HG02981 (cell line): Measurements from ENCODE around the gene ZBTB46.

Experiments
- ATAC-seq: cut with Tn5 transposase; IDR thresholded peaks from one replicate; pipeline ENCODE4 v1.9.1; 2021; ENCODE audit warnings: mild to moderate bottlenecking, moderate library complexity; ENCODE audit not compliant: unreplicated experiment

Gene ZBTB46

DNA sequence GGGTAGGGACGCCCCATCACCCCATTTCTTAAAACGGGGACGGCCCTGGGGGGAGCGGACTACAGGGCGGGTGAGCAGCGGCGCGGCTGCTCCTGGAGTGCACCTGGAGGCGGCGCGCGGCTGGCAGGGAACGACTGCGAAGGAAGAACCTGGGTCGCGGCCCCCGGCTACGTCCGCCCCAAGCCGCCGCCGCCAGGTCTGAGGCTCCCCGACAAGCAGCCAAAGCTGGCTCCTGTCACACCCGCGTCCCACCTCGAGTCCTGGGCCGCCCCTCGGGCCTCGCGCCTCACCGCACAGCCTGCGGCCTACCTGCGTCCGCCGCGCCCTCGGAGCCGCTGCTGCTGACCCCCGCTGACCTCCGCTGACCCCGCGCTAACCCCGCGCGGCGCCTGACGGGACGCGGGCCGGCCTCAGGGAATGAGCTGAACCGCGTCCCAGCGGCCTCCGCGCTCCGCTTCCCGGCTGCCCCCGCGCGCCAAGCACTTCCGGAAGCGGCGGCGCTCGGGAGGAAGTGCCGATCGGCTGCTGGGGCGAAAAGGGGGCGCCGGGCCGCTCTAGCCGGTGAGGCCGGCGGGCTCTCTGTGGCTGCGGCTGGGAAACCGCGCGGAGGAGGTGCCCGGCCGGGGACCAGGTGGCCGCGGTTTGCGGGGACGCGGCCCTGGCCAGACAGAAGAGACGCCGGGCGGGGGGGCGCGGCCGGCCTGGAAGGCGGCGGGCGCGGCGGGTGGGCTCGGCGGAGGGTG, 123.3 kb downstream of the ZBTB46 start, which contains the start of the genes ARFRP1 and ZGPAT:
TSS of gene ARFRP1 (minus strand) at position 419 of the 743 bp plus-strand sequence. CDS start 885 bp downstream, outside the sequence.
TSS of gene ZGPAT (plus strand) at position 482 of the 743 bp plus-strand sequence. CDS start 542 bp downstream, outside the sequence.
- ATAC-seq, result peak; percentile 74

DNA sequence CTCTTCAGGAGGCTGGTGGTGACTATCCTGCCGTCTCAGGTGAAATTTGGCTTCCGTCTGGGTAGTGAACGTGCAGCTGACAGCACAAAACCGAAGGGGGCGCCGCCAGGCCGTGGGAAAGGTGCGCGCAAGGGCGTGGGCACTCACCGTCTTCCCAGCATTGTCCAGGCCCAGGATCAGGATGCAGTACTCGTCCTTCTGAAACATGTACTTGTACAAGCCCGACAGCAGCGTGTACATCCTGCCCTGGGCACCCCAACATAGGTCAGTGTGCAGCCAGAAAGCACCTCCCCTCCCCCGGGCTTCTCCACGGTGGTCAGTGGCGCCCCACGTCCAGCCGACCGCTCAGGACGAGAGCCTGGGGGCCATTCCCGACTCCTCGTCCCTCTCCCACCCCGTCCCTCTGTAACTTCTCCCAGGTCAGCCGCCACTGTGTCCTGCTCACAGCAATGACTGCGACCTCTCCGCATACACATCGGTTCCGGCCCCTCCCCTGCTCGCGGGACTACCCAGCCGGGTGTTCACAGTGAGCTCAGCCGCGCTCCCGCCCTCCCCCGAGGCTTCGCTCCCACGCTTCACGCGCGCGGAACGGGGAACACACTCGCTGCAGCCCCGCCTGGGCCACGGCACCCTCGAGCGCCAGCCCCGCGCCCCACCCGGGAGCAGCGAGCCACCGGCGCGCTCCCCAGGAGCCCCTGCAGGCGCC, 124.1 kb downstream of the ZBTB46 start:
- ATAC-seq, result peak; percentile 18

DNA sequence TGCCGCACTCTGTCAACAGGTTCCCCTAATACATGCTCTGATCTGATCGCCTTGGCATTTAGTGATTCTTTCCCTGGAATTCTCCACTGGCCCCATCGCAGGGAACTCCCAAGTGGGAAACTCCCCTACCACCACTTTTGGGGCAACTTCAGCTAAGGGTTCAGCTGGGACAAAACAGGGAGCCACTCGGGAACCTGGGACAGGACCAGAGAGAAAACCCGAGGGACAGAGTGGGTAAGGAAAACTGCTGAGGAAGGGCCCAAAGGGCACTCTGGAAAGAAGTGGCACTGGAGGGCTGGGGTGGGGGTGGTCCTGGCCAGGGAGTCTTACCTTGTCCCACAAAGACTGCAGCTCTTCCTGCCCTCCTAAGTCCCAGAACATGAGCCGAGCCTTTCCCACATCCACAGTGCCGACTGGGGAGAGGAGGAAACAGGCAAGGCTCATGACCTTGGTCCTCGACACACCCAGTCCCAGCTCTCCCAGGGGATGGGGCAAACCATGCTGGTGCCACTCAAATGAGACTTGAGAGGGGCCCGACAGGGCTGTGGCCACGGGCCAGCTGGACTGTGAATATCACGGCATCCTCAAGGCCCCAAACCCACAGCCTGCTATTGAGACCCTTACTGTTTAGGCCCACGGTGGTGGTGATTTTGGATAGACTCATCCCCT, 124.9 kb downstream of the ZBTB46 start:
- ATAC-seq, result no peak

DNA sequence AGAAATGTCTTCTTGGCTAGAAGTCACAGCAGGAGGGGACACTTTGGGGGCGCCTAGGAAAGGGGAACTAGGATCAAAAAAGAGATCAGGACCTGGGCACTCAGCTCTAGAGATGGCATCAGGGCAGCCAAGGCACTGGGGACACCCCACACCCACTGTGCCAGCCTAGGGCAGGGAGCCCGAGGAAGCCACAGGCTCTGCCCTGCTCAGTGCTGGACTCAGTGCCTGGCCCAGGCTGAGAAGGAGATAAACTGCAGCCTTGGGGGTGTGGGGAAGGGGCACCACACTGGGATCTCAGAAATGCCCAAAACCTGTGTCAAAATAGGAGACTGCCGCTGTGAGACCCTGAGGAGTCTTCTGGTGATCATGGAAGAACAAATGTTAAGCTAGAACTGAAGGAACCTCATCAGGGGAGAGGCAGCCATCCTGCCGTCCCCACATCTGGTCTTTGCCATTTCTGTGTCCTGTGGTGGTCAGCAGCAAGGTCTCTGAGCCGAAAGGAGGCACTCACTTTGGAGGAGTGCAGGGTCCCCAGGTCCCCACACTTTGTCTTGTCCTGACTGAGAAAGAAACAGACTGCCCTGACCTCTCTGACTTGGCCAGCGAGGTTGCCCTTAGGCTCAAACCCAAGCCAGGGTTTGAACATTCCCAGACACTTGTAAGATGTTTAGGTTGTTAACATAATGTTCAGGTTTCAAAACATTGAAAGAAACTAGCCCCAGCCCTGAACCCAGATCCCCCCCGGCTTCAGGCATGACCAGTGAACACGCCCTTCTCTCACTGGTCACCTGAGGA, 125.6 kb downstream of the ZBTB46 start:
- ATAC-seq, result no peak

DNA sequence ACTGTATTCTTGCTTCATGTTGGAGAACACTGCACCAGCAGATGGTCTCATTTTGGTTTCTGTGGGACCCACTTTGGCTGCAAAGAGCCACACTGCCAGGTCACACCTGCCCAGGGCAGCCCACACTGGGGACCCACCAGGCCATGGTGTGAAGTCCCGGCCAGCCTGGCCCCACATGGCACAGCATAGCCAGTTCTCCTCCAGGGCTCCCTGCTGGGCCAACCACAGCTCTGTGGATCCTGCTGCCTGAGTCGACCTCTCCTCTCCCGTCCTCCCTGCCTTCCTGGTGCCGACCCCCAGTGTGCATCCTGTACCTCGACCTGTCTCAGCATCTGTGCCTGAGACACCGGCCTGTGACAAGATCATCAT, 126.3 kb downstream of the ZBTB46 start:
- ATAC-seq, result no peak

DNA sequence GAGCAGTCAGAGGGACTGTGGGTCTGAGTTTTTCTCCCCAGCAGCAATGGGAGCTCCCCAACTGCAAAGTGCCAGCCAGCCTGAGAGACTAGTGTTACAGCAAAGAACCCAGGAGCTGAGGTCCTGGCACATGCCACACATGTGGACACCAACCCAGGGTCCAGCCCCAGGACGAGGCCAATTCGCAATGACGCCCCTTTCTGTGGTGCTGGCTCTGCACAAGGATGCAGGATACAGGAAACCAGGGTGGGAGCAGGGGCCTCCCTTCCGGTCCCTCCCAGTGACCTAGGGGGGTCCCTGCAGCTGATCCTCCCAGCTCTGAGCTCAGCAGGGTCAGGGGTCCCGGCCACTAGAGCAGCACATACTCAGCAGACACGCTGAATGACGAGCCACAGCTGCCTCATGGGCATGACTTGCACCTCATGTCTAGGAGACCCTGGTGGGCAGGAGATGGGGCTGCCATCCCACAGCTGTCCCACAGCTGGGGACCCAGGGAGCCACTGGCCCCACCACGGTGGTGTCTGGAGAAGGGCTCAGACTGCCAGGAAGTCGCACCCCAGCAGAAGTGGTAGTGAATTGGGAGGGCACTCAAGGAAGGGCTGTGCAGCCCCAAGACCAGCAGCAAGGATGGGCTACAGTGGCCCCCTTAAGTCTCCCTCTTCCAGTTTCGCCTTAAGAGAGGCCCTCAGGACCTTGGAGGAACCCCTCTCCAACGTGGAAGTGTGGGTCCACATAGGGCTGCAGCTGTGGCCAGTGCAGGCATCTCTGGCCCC, 126.9 kb downstream of the ZBTB46 start:
- ATAC-seq, result no peak

DNA sequence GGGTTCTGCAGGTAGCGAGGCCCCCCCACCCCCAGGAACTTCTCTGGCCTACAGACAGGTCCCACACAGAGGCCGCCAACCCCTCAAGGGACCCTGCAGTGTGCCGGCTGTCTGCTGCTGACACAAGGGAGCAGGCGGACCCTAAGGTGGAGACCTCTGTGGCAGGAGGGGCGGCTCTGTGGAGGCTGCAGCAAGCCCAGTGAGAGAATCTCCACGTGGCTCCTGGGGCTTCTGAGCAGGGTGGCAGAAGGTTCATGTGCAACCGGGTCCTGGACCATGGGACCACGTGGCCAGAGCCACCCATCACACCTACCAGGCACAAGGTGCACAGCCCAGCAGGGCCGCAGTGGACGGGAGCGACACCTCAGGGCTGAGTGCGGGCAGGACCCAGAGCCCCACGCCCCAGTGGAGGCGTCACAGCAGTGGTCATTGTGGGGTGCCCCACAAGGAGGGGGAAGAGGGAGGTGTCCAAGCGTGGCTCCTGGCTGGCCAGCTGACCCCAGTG, 127.5 kb downstream of the ZBTB46 start:
- no peak for ATAC-seq

DNA sequence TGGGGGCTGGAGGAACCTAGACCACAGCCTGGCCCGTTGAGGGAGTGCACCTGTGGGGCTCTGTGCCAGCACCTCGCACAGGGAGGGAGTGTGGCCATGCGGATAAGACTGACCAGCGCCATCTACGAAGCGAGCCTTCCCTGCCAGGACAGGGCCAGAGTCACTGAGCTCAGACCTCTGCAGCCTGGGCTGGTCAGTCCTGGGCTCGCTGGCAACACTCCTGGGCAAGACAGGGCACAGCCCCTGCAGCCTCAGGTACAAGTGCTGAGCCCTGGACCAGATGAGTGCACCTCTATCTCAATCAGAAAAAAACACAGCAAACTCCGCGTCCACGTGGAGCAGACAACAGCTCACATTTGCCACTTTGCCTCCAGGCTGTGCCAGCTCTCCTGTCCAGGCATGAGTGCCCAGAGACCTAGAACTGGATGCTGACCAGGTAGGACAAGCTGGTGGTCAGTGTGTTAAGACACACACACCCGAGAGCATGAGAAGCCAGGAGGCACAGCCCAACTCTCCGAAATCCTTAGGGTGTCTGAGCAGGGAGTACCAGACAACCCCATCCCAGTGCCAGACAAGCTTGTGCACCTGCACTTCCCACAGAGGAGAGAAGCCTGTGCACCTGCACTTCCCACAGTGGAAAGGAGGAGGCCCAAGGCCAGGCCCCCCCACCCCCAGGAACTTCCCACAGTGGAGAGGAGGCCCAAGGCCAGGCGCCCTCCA, 128.2 kb downstream of the ZBTB46 start:
- ATAC-seq, result no peak

DNA sequence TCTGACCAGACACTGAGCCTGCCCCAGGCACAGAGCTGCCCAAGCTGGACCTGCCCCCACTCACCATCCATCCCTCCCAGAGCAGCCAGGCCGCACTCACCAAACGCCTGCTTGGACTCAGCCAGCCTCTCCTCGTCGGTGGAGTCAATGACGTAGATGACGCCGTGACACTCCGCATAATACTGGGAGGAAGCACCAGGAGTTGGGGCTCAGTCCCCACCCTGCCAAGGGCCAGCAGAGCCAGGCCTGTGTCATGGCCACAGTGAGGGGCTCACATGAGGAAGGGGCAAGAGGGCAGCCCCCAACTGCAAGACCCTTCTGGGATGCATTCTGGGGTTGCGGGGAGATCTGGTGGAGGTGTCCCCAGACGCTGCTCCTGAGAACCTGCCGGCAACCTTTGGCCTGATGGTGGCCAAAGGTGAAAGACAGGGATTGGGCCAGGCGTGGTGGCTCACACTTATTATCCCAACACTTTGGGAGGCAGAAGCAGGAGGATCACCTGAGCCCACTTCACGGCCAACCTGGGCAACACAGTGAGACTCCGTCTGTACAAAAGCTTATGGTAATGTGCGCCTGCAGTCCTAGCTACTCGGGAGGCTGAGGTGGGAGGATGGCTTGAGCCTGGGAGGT, 128.9 kb downstream of the ZBTB46 start:
- ATAC-seq, result no peak

DNA sequence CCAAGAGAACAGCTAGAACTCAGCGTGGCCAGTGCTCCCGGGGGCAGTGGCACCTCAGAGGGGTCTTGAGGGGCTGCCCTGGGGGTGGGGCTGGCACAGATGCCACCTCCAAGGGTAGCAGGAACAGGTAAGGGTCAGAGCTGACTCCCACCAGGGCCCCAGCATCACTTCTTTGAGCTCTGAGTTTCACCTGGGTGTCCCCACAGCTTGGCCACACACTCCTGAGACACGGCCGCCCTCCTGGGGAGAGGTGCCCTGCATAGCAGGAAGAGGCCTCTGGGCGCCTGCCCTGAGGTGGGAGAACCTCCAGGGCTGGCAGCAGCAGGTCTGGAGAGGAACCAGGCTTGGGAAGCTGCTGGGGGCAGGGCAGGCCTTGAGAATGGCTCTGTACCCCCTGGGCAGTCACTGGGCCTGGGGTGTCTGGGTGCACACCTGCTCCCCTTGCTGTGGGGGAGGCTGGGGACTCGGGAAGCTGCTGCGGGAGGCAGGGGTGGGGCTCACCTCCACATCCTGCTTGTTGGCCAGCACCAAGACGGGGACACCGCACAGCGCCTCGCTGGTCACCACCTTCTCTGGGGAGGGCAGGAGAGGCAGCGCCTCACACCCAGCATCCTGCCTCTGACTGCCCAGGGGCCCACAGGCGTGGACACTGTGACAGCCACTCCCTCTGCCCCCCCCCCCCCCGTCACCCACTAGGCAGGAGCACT, 129.6 kb downstream of the ZBTB46 start:
- ATAC-seq, result no peak

DNA sequence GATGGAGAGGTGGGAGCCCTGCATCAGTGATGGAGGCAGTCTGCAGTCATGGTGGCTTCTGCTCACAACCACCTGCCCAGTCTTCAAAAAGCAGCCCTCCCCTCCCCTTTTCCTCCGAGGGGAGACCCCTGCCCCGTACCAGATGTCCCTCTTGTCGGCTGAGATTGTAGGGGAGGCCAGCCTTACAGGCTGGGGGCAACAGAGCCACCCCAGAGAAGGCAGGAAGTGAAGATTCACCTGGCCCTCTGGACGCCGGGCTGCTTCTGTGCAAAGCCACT, 130.1 kb downstream of the ZBTB46 start:
- ATAC-seq, result no peak

DNA sequence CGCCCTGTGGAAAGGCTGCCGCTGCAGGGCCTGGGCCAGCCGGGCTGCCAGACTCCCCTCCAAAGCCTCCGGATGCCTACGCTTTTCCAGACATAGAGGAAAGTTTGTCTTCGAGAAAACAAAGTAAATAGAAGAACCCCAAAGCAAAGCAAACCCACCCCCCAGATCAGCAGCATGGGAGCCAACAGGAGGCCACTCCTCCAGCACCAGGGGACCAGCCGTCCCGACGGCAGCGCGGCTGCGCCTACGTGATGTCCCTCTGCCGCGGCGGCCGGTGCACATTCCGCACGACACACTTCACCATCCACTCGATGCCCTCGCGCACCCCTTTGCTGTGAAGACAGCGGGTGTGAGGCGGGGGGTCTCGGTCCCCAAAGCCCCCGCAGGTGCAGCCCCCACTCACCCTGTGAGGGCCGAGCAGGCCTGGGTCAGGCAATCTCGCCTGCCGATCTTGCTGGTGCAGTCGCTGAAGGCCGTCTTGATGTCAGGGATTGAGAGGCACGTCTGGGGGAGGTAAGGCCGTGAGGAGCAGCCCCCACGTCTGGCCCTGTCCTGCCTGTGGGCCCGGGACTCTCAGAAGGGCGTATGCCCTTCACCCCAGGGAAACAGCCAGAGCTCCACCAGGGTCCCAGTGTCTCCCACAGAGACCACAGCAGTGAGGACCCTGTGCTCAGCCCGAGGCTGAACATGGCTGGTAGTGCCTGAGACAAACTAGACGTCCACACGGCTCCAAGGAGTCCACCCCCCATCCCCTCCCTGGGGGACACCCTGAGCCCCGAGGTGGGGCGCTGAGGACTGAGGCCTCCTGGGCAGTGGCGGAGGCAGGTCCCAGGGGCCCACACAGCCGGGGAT, 130.6 kb downstream of the ZBTB46 start:
- no peak for ATAC-seq

DNA sequence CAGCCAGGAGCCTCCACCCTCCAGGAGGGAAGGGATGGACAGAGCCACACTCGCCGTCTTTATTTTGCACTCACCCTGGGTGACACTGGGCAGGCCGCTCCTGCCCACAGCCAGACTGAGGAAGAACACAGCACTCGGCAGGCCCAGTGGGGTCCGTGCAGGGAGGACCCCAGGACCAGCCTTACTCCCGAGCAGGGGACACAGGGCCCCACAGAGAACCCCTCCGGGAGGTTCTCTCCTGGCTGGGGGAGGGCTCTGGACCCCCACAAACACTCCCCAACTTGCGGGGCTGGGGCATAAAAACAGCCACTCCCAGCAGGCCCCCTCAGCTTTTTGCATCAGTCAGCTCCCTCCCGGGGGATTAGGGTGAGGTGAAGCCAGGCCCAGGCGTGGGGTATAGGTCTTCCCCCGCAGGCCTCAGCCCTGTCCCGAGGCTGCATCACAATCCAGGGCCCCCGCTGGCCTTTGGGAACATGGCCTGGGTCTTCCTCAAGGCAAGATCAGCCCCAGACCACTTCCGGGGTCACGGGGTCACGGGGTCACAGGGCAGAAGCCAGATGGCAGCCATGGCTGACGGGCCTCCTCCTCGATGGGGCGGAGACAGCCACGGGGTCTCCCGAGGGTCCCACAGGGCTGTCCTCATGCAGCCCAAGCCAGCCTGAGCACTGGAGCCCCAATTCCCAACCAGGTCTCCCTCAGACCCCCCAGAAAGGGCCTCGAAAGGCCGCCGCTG, 131.4 kb downstream of the ZBTB46 start:
- ATAC-seq, result no peak

DNA sequence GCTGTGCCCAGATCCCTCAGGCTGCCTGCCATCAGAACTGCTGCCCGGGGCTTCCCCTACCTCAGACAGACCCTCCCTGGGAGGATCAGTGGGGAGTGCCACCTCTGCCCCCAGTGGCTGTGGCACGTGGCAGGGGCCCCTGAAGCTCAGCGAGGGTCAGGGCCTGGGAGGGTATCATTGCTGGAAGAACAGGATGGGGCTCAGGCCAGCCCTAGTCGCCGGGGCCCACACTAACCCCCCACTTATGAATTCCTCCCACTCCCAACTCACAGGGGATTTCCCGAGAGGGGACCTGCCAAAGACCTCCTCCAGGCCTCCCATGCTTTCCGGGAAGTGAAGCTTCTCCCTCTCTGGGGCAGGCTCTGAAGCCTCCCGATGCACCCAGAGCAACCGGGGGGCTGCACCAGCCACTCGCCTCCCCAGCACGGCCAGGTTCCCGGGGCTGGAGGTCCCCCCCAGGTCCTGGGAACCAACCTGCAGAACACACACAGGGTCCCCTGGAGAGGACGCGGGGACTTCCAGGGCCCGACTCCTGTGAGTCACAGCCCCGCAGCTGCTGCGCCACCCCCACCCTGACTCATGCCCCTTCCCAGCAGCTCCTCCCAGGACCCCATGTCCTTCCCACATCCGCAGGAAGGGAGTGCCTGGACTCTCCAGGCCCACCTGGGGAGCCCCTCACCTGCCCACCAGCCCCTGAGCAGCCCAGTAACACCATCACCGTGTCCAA, 132.2 kb downstream of the ZBTB46 start:
- ATAC-seq, result no peak

DNA sequence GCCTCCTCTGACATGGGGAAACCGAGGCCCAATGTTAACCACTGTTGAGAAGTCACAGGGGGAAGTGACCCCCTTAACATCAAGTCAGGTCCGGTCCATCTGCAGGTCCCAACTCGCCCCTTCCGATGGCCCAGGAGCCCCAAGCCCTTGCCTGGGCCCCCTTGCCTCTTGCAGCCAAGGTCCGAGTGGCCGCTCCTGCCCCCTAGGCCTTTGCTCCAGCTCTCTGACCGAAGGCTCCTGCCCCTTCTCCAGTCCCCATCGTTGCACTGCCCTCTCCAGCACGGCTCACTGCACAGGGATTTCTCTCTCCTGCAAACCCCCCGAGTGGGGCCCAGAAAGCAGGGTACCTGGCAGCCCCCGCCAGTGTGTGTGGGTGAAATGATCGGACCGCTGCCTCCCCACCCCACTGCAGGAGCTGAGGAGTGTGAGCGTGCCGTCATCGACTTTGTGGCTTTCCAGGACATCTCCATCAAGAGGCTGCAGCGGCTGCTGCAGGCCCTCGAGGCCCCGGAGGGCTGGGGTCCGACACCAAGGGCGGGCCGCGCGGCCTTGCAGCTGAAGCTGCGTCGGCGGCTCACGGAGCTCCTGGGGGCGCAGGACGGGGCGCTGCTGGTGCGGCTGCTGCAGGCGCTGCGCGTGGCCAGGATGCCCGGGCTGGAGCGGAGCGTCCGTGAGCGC, 133.1 kb downstream of the ZBTB46 start:
- ATAC-seq, result no peak
